ENCODE results near the gene LEMD2. TPM values are rescaled to one million over a fixed set of nuclear protein-coding genes. Genes with fewer than 3 reads are reported as not detected.

Gene LEMD2
- total and polyA plus RNA-seq, 2 donors (not counting 3 experiments of a cell fraction or from before 2014, with no cell fraction given): 61.1 to 81.8 TPM

DNA sequence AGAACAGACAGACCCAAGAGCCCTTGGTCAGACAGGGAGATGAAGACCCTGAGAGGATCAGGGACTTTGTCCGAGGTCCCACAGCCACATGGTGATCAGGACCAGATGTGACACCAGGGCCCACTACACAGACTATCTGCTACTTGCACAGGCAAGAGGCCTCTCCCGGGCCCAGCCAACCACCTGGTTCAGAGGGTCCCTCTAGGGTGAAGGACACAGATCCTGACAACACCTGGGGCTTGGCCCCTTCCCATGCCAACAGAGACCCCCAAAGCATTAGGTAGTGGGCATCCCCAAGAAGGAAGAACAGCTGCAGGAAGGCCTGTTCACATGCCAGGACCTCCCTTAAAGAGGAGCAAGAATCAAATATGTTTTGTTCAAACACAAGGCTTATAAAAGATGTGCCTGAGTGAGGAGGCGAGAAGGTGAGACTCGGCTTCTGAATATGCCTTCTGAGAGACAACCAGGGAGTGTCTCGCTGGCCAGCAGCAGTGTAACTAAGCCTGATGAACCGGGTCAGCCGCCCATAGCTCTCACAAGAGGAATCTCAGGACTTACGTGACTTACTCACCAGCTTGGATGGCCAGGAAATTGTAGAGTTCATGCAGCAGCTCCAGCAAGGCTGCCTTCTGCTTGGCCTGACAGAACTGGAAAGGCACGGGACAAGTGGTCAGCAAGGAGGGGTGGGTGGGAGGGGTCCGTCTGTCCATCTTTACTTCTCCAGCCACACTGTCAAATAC lies 5.0 kb downstream of the LEMD2 start:
- FAIRE-seq (no peak), DNase-seq (ENCODE audit: low read depth, low spot score) (no peak)
- Histone ChIP-seq H4K20me1 (replicated peaks; ENCODE audit: control insufficient read depth, extremely low read depth, insufficient read depth, low read length) (no peaks in the 10 kb centered on the region), H3K36me3 (ENCODE audit: control insufficient read depth in 2 of 2, extremely low read depth in 1 of 2, insufficient read depth in 2 of 2, low read length in 2 of 2) (peaks cover 17 to 31% of the 10 kb centered on the region in 2 experiments), H3K9ac (replicated peaks; ENCODE audit: extremely low read depth, insufficient read depth, low read length) (no peak overlapping the region), H3K9me1 (replicated peaks; ENCODE audit: control insufficient read depth, extremely low read depth, insufficient read depth, low read length) (no peaks in the 10 kb centered on the region), H3K4me2 (ENCODE audit: insufficient read depth, low read length) (no peak overlapping the region), H3K79me2 (ENCODE audit: control insufficient read depth, insufficient read depth, low read length) (peaks cover 40% of the 10 kb centered on the region), H3K4me3 (replicated peaks in 1 of 3; ENCODE audit: insufficient read depth in 1 of 3, low read depth in 1 of 3, low read length in 3 of 3) (no peak overlapping the region), H2AFZ (ENCODE audit: low read depth, low read length) (no peak overlapping the region), H3K27ac (ENCODE audit: insufficient read depth, low read depth, low read length) (peak overlapping the region; percentile 96), H3K27me3 (ENCODE audit: control insufficient read depth in 2 of 2, insufficient read depth in 2 of 2, low read length in 2 of 2) (no peaks in the 10 kb centered on the region), H3K9me3 (replicated peaks; ENCODE audit: control insufficient read depth, insufficient read depth, low read length) (no peaks in the 10 kb centered on the region), H3K4me1 (ENCODE audit: control insufficient read depth, extremely low read depth, insufficient read depth, low read length) (peaks cover 73% of the 10 kb centered on the region)
- dilution Hi-C loops (cut with MboI; ENCODE audit: extremely low pct_ligation_motif_present, low sequenced_read_pairs): no loop called here
- ChIA-PET CTCF (interaction anchor here (0.5 to 8.8 kb wide), 3 partner anchors 10 to 244 kb away, joined by 3 to 155 read pairs (median 4); no protein-coding TSS in a partner anchor), POLR2A (interaction anchor here (5.4 kb wide), 1 partner anchor 12 kb away, joined by 22 read pairs; no protein-coding TSS in a partner anchor)
- intact Hi-C loops (cut with micrococcal nuclease): loop anchor here (5.0 kb wide), 1 partner anchor 453 kb away; the partner anchor contains the start of gene HMGA1
- BruUV-seq (replicated peaks): no TSS peak
- TF ChIP-seq POLR2A (IDR thresholded peaks at IDR 0.05; ENCODE audit: low read depth, low read length) (no peak), CTCF (IDR thresholded peaks at IDR 0.05; ENCODE audit: extremely low read depth in 1 of 2, insufficient read depth in 1 of 2, low read depth in 1 of 2, low read length in 2 of 2) (no peak), MAX (IDR thresholded peaks at IDR 0.05; ENCODE audit: insufficient read depth, insufficient read length) (no peak)

DNA sequence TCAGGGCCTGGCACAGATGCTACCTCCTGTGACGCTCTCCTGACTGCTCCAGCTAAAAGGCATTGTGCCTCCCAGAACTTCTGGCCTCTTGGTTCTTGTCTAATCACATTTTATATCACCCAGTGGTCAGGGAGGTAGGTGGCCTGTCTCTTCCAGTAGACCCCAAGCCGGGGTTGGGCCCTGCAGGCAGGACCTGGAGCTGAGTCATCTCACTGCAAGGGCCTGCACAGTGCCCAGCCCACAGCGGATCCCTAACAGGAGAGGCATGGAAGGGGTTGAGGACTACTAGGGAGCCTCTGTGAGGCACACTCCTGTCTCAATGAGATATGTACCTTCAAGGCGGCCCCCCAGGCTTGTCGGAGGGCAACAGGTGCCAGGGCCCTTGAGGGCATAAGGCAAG lies 6.4 kb downstream of the LEMD2 start:
- no peaks in the 10 kb centered on the region for H4K20me1 ChIP-seq (replicated peaks; ENCODE audit: control insufficient read depth, extremely low read depth, insufficient read depth, low read length)
- peaks cover 69% of the 10 kb centered on the region for H3K4me1 ChIP-seq (ENCODE audit: control insufficient read depth, extremely low read depth, insufficient read depth, low read length)
- POLR2A ChIA-PET: interaction anchor here (3.5 kb wide), 1 partner anchor 11 kb away, joined by 25 read pairs; no protein-coding TSS in a partner anchor

More for the DNA sequence above, 6.4 kb downstream of the LEMD2 start:
- no peak for TF ChIP-seq FOS (IDR thresholded peaks at IDR 0.05; ENCODE audit: borderline replicate concordance, insufficient read depth, low read length)
- no peak for TF ChIP-seq JUN (IDR thresholded peaks at IDR 0.05; ENCODE audit: borderline replicate concordance, insufficient read depth, insufficient read length, low read depth)
- Histone ChIP-seq H3K36me3 (ENCODE audit: control insufficient read depth in 2 of 2, extremely low read depth in 1 of 2, insufficient read depth in 2 of 2, low read length in 2 of 2) (peaks cover 25 to 45% of the 10 kb centered on the region in 2 experiments), H3K4me2 (ENCODE audit: insufficient read depth, low read length) (no peak overlapping the region), H3K9me3 (replicated peaks; ENCODE audit: control insufficient read depth, insufficient read depth, low read length) (no peaks in the 10 kb centered on the region), H3K27me3 (ENCODE audit: control insufficient read depth in 2 of 2, insufficient read depth in 2 of 2, low read length in 2 of 2) (no peaks in the 10 kb centered on the region), H3K27ac (ENCODE audit: insufficient read depth, low read depth, low read length) (peak overlapping the region; percentile 96), H3K9ac (replicated peaks; ENCODE audit: extremely low read depth, insufficient read depth, low read length) (no peak overlapping the region), H3K79me2 (ENCODE audit: control insufficient read depth, insufficient read depth, low read length) (peaks cover 40% of the 10 kb centered on the region), H2AFZ (ENCODE audit: low read depth, low read length) (no peak overlapping the region), H3K4me3 (replicated peaks in 1 of 3; ENCODE audit: insufficient read depth in 1 of 3, low read depth in 1 of 3, low read length in 3 of 3) (no peak overlapping the region), H3K9me1 (replicated peaks; ENCODE audit: control insufficient read depth, extremely low read depth, insufficient read depth, low read length) (no peaks in the 10 kb centered on the region)
- intact Hi-C loops (cut with micrococcal nuclease): loop anchor here (5.0 kb wide), 1 partner anchor 455 kb away; the partner anchor contains the start of gene HMGA1
- no peak for DNase-seq (ENCODE audit: low read depth, low spot score)
- no peak for FAIRE-seq
- dilution Hi-C loops (cut with MboI; ENCODE audit: extremely low pct_ligation_motif_present, low sequenced_read_pairs): no loop called here
- CTCF ChIA-PET: interaction anchor here (8.8 kb wide), 1 partner anchor 11 kb away, joined by 155 read pairs; no protein-coding TSS in a partner anchor
- no TSS peak for BruUV-seq (replicated peaks)
